Germinal center (tissue), 1 donor: ENCODE data around the gene AOC3.
"Not testable (repeated sequence)": the region's sequence is repeated elsewhere in the genome, so short reads cannot be mapped to it uniquely, and the experiment has no call there.

Source experiments
- DNase-seq: peaks from one replicate; pipeline ENCODE4 v3.0.0; 2012; ENCODE audit warnings: mixed read lengths, low spot score

The AOC3 gene

GRCh38 chr17:42866631-42867575 is 15.9 kb downstream of the AOC3 start:
- no peak for DNase-seq

GRCh38 chr17:42867694-42868261 is 16.8 kb downstream of the AOC3 start:
- DNase-seq = not testable (repeated sequence)

- no peak for DNase-seq
These were observed 17.3 kb downstream of the AOC3 start for GRCh38 chr17:42868338-42868737.

- no peak for DNase-seq
These were observed 20.6 kb downstream of the AOC3 start for GRCh38 chr17:42871647-42872046.

GRCh38 chr17:42872251-42872965 is 21.4 kb downstream of the AOC3 start:
- no peak for DNase-seq

GRCh38 chr17:42873315-42873714 is 22.3 kb downstream of the AOC3 start:
- no peak for DNase-seq

- not testable (repeated sequence) for DNase-seq
These were observed 23.1 kb downstream of the AOC3 start for GRCh38 chr17:42873932-42874695.

- no peak for DNase-seq
These were observed 26.0 kb downstream of the AOC3 start for GRCh38 chr17:42877037-42877436.

- no peak for DNase-seq
These were observed 27.3 kb downstream of the AOC3 start for GRCh38 chr17:42878123-42878880.

- no peak for DNase-seq
These were observed 28.1 kb downstream of the AOC3 start for GRCh38 chr17:42878924-42879595.

- no peak for DNase-seq
These were observed 28.6 kb downstream of the AOC3 start for GRCh38 chr17:42879596-42879985.

- DNase-seq = no peak
These were observed 29.8 kb downstream of the AOC3 start for GRCh38 chr17:42880776-42881310.

- DNase-seq = not testable (repeated sequence)
These were observed 30.7 kb downstream of the AOC3 start for GRCh38 chr17:42881706-42882105.

GRCh38 chr17:42882166-42882565 is 31.2 kb downstream of the AOC3 start:
- DNase-seq = no peak

GRCh38 chr17:42883802-42884558 is 33.0 kb downstream of the AOC3 start:
- DNase-seq = no peak

GRCh38 chr17:42885806-42886205 is 34.8 kb downstream of the AOC3 start:
- DNase-seq = not testable (repeated sequence)

GRCh38 chr17:42886283-42887176 is 35.5 kb downstream of the AOC3 start:
- DNase-seq = no peak

- no peak for DNase-seq
These were observed 38.8 kb downstream of the AOC3 start for GRCh38 chr17:42889809-42890208.
